ENCODE results near the gene AP2M1. TPM values are rescaled to one million over a fixed set of nuclear protein-coding genes. Genes with fewer than 3 reads are reported as not detected.

Gene AP2M1
- total and polyA plus RNA-seq, 2 donors (not counting 3 experiments of a cell fraction or from before 2014, with no cell fraction given): 431 to 602 TPM

- H3K4me2 ChIP-seq (ENCODE audit: insufficient read depth, low read length): no peak overlapping the region
- intact Hi-C loops (cut with micrococcal nuclease) (no loop called here), dilution Hi-C loops (cut with MboI; ENCODE audit: extremely low pct_ligation_motif_present, low sequenced_read_pairs) (no loop called here)
- no peaks in the 10 kb centered on the region for H4K20me1 ChIP-seq (replicated peaks; ENCODE audit: control insufficient read depth, extremely low read depth, insufficient read depth, low read length)
- H2AFZ ChIP-seq (ENCODE audit: low read depth, low read length): no peak overlapping the region
- no peaks in the 10 kb centered on the region for H3K79me2 ChIP-seq (ENCODE audit: control insufficient read depth, insufficient read depth, low read length)
- DNase-seq (ENCODE audit: low read depth, low spot score) (no peak), FAIRE-seq (no peak)
- no peak overlapping the region for H3K27ac ChIP-seq (ENCODE audit: insufficient read depth, low read depth, low read length)
- CTCF ChIA-PET: interaction anchor here (1.9 to 2.8 kb wide), 2 partner anchors 9 to 43 kb away, joined by 7 to 18 read pairs; partner anchors contain the start of genes ABCF3 and EIF2B5
- no peaks in the 10 kb centered on the region for H3K9me3 ChIP-seq (replicated peaks; ENCODE audit: control insufficient read depth, insufficient read depth, low read length)
- H3K4me1 ChIP-seq (ENCODE audit: control insufficient read depth, extremely low read depth, insufficient read depth, low read length): no peaks in the 10 kb centered on the region
- no peak overlapping the region for H3K9ac ChIP-seq (replicated peaks; ENCODE audit: extremely low read depth, insufficient read depth, low read length)
- H3K27me3 ChIP-seq (ENCODE audit: control insufficient read depth in 2 of 2, insufficient read depth in 2 of 2, low read length in 2 of 2): no peaks in the 10 kb centered on the region
- TF ChIP-seq CTCF (IDR thresholded peaks at IDR 0.05; ENCODE audit: extremely low read depth in 1 of 2, insufficient read depth in 1 of 2, low read depth in 1 of 2, low read length in 2 of 2): no peak
- no peak for TF ChIP-seq MAX (IDR thresholded peaks at IDR 0.05; ENCODE audit: insufficient read depth, insufficient read length)
- no peak for TF ChIP-seq POLR2AphosphoS5 (IDR thresholded peaks at IDR 0.05; ENCODE audit: insufficient read depth, low read depth, low read length)
- no peak for TF ChIP-seq JUN (IDR thresholded peaks at IDR 0.05; ENCODE audit: borderline replicate concordance, insufficient read depth, insufficient read length, low read depth)
- TF ChIP-seq EZH2 (IDR thresholded peaks at IDR 0.05; ENCODE audit: borderline replicate concordance, low read depth, low read length, severe bottlenecking): no peak
- no peak for TF ChIP-seq GATA2 (IDR thresholded peaks at IDR 0.05; ENCODE audit: insufficient read depth, insufficient read length, low read depth, low read length)
- TF ChIP-seq FOS (IDR thresholded peaks at IDR 0.05; ENCODE audit: borderline replicate concordance, insufficient read depth, low read length): no peak
- no peak for TF ChIP-seq POLR2A (IDR thresholded peaks at IDR 0.05; ENCODE audit: low read depth, low read length)
- no peak for TF ChIP-seq MYC (IDR thresholded peaks at IDR 0.05; ENCODE audit: low read depth, low read length)
- H3K9me1 ChIP-seq (replicated peaks; ENCODE audit: control insufficient read depth, extremely low read depth, insufficient read depth, low read length): no peaks in the 10 kb centered on the region
- peaks cover 34 to 38% of the 10 kb centered on the region in 2 experiments for H3K36me3 ChIP-seq (ENCODE audit: control insufficient read depth in 2 of 2, extremely low read depth in 1 of 2, insufficient read depth in 2 of 2, low read length in 2 of 2)
- POLR2A ChIA-PET: no interaction called here
- no peak overlapping the region for H3K4me3 ChIP-seq (replicated peaks in 1 of 3; ENCODE audit: insufficient read depth in 1 of 3, low read depth in 1 of 3, low read length in 3 of 3)
- no TSS peak for BruUV-seq (replicated peaks)
These were observed 31.3 kb upstream of the AP2M1 start for GRCh38 chr3:184143327-184143726.

Data from endothelial cell of umbilical vein (primary cell).